GM04504 (cell line): ENCODE data around the gene NSD2.
"Not testable (repeated sequence)": the region's sequence is repeated elsewhere in the genome, so short reads cannot be mapped to it uniquely, and the experiment has no call there.

ENCODE experiments used
- DNase-seq: peaks from one replicate; pipeline ENCODE4 v3.0.0-alpha.2; 2012; ENCODE audit warnings: low read depth

Gene NSD2

DNA sequence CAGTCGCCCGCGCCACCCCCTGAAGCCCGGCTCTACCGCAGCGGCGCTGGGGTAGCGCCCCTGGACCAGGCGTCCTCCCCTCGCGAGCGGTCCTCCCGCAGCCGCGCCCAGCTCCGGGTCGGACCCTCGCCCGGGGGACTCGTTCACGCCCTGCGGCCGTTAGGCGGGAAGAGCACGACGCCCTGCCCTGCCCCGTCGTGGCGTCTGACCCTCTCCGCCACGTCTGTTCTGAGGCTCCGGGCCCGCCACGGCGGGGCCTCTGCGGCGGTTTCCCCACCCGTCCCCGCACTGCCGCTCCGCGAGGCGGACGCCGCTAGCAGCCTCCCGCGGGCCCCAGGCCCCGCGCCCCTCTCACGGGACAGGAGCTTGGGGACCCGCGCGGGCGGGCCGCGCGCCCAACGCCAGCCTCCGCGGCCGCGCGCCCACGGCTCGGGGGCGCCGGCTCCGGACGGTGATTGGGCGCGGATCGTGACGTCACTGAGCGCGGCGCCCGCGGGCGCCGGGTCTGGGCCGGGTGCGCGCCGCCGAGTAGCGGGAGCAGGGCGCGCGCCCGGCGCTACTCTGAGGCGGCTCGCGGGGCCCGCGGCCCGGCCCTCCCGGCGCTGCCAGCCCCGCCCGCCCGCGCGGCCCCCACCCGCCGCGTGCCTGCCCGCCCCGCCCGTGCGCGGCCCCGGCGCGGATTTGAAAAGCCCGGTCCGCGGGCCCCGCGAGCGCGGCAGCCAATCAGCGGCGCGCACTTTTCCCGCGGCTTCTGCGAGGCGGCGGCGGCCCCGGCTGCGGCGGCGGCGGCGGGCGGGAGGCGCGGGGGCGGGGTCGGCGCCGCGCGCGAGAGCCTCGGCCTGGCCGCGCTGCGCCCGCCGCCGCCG is at the start of gene NSD2:
Gene NSD2, plus strand, starts transcription at position 816 of the 866 bp plus-strand sequence. CDS start 29,262 bp downstream, outside the sequence.
- DNase-seq = peak; percentile 83

DNA sequence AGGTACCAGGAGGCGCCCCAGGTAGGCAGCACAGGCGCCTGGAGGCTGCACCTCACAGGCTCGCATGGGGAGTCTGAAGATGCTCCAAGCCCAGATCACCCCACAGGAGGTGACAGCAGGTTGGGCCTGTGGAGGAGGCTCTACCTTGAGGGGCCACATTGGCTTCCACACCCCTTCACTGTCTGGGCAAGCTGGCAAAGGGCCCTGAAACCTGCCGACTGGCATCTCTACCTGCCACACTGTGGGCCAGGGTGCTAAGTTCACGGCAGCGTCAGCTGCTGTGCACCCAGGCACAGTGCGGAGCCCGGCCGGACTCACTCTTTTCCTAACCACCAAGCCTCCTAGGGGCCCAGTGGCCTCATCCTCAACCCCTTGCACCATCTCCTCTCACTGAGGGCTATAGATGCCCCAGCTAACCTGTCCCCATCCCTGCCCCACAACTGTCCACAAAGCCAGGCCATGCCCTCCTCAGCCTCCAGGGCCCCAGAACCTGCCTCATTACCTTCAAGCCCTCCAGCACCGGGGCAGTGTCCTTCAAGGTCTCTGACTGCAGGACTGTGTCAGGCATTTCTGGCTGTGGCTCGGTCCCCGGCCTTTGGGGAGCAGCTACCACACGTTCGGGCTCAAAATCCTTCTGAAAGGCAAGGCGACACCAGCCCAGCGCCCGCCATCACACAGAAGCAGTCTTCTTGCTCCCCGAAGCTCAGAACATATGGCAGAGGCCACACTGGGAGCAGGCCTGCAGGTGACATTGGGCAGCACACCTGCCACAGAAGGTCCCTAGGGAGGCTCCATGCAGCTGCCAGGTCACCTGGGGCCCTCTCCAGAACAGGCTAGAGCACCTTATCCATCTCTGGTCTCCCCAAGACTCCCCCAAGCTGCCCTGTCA is 49.3 kb upstream of the NSD2 start:
- DNase-seq = no peak

DNA sequence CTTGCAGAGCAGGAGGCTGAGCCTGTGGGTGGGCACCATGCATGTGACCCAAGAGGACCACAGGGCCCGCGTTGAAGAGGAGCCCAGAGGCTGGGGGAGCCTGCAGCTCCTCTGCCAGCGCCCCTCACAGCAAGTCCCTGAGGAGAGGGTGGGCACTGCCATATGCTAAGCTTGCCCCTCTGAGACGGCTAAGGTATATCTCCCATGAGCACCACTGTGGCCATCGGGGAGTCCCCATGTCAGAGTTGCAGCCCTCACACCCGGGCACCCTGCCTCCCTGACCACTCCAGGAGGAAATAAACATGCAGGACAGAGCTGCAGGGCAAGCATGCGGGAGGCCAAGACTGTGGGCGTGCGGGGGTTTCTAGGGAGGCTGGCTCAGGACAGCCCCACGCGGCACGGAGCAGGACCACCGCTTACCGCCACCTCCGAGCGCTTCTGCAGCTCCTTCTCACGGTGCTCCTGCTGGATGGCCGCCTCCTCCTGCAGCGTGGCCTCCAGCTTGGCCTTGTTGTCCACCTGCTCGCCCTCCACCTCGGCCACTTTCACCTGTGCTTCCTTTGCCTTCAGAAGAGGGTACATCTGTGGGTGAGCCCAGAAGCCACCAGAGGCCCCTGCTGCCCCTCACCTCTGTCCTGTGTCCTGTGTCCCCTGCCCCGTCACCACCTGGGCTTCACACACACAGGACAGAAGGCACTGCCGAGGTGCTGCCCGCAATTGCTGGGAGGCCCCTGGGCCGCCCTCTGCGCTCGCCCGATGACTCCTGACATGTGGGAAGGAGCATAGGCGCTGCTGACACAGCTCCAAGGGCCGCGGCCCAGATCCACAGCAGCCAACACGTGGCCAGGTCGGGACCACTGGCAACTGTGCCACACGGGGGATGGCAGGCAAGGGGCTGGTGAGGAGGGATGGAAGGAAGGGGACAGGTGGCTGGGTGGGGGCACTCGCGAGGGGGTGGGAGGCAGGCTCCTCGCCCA is 48.3 kb upstream of the NSD2 start:
- DNase-seq = no peak

DNA sequence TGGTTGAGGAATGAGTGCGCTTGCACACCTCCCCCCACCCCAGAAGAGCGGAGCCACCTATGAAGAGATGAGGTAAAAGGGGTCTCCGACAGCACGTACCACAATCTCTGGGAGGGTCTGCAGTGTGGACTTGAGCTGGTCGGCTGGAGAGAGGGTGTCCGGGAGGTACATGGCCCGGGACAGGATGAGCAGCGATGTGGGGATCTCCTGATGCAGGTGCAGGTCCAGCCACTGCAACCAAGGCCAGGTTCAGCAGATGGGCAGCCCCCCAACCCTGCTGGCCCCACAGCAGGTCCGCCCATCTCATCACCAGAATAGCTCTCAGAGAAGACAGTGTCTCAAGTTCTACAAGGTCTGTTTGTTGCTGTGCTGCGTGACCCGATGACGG is 47.7 kb upstream of the NSD2 start:
- no peak for DNase-seq

DNA sequence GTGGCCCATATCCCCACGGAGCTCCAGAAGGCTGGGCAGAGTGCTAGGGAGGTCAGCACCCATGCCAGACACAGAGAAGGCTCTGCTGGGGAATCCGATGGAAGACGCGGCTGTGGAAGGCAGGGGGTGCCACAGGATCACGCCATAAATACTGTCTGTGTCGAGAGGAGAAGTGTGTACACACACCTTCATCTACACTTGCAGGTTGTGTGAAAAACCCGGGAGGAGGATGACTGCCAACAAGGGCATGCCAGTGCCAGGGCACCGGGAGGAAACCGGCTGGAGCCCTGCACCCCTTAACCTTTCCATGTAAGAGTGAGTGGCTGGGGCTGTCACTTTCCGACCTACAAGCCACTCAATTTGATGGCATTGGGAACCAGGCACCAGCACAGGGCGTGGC is 46.4 kb upstream of the NSD2 start:
- DNase-seq = no peak

DNA sequence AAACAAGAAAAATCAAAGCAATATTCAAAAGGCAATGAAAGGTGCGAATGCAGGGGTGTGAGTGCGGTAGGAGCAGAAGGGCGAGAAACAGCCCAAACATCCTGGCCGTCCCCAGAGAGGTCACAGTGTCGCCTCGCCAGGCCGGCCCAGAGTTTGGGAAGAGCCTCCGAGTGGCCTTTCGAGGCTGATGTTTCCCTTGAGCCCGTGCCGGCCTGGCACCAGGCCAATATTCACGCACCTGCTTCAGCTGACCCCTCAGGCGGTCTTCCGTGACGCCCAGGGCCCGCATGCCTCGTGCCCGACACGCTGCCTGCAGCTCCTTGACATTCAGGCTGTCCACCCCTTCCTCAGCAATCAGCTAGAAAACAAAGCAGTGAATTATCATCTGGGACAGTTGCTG is 45.9 kb upstream of the NSD2 start:
- no peak for DNase-seq

DNA sequence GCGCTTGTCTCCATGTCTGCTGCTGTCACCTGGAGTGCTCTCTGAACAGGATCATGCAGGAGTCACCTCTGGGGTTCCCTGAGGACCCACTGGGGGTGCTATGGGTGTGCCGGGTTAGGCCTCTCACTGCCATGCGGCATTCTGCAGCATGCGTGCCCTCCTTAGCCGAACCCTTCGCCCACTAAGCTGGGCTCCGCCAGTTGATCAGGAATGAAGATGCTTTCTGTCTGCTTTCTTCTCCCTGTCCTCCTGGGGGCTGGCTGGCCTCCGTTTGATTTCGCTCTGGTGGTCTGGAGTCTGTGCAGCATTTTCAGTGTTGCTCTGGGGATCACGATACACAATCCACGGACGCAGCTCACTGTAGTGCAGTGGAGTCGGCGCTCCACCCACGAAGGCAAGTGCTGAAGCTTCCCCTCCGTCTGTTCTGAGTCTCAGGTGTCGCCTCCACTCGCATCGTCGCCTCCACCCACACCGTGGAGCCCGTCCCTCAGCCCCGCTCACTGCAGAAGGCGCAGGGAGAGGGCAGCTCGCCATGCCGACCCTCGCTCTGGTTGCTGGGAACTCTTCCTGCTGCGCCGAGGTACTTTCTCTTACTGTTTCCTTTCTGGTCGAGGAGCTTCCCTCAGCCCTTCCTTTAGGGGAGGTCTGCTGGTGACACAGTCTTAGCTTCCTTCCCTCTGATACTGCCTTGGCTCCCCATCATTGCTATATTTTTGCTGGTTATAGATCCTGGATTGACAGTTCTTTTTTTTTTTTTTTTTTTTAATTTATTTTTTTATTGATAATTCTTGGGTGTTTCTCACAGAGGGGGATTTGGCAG is 44.5 kb upstream of the NSD2 start:
- DNase-seq = no peak

DNA sequence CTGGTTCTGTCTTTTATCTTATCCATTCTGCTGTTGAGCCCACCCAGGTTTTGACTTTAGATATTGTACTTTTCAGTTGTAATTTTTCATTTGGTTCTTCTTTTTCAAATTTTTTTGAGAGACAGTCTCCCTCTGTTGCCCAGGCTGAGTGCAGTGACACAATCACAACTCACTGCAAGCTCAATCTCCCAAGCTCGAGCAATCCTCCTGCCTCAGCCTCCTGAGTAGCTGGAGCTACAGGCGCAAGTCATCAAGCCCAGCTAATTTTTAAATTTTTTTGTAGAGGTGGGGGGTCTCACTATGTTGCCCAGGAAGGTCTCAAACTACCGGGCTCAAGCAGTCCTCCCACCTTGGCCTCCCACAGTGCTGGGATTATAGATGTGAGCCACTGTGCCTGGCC is 41.0 kb upstream of the NSD2 start:
- DNase-seq = no peak

DNA sequence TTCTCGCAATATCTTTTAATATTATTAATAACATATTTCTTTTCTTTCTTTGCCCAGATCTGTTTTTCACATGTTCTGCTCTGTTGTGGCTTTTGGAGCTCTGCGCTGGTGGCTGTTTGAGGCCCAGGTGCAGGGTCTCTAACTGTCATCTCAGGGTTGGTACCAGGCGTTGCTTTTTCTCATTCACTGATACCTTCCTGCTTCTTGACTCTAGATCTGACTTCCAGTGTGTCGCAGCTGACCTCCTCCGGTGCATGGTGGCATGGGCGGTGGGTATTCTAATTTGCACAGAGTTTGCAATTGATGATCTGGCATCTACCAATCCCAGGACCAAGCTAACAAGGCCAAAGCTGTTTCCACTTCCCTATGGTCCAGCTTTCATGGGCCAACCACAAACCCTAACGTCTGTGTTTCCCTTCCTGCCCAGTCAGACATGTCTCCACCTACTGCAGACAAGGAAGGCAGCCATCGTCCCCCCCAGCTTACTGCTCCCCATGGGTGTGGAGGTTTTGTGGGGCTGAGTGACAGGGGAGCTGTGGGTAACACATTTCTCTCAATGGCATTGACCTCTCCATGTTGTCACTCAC is 40.5 kb upstream of the NSD2 start:
- no peak for DNase-seq

DNA sequence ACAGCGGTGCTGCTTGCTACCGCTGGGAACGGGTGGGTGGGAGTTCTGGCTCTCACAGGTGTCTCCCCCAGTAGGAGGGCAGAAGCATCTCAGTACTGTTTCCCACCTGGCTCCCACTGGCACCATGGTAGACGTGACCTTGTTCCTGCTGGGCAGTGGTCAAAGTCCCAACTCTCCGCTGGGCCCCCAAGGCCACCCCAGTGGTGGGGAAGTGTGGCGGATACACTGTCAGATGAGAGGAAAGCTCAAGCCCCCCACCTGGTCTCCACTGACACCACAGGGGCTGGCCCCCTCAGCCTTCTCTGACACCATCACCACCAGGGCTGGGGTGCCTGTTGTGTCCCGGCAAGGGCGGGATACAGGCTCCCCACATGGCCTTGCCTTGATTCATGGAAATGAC is 39.9 kb upstream of the NSD2 start:
- no peak for DNase-seq

DNA sequence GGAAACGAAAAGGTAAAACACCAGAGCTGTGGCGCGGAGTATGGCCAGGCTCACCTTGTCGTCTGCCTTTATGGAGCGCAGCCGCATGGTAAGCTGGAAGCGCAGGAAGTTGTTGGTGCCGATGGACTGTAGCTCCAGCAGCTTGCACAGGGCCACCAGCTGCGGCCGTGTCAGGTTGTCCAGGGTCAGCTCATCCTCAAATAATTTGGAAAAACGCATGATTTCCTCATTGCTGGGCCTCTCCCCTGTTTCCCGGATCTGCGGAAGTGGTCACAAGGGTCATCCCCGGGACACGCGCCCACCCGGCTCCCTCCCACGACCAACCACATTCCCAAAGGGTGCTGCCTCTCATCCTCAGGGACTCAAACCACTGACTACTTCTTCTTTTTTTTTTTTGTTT is 38.5 kb upstream of the NSD2 start:
- no peak for DNase-seq

DNA sequence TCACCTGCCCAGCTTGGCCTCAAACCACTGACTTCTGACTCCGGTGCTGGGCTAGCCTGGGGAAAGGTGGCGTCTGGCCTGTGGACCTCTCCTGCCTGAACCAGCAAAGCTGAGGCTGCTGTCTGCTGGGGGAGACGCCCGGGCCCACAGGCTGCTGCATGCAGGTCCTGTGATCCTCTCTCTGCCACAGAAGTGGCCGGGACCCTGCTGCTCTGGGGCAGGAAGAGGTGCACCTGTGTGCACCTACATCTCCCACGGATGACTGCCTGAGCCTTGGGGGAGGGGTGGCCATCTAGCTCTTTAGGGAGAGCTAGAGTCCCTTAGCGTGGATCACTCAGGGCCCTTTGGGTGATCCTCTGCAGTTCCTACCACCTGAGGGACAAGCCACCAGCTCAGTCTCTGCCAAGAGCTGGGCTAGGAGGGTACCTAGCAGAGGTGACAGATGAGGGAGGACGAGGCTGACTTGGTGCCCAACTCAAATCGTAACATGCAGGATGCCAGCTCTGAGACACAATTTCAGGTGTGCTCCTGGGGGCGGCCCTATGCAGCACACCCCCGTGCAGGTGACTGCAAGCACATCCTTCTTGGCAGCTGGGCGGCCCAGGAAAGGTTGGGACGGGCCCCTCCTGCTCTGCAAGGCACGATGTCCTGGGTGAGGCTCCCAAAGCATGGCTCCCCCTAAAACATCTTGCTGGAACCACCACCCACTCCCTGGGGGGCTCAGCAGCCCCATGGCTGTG is 37.7 kb upstream of the NSD2 start:
- no peak for DNase-seq

DNA sequence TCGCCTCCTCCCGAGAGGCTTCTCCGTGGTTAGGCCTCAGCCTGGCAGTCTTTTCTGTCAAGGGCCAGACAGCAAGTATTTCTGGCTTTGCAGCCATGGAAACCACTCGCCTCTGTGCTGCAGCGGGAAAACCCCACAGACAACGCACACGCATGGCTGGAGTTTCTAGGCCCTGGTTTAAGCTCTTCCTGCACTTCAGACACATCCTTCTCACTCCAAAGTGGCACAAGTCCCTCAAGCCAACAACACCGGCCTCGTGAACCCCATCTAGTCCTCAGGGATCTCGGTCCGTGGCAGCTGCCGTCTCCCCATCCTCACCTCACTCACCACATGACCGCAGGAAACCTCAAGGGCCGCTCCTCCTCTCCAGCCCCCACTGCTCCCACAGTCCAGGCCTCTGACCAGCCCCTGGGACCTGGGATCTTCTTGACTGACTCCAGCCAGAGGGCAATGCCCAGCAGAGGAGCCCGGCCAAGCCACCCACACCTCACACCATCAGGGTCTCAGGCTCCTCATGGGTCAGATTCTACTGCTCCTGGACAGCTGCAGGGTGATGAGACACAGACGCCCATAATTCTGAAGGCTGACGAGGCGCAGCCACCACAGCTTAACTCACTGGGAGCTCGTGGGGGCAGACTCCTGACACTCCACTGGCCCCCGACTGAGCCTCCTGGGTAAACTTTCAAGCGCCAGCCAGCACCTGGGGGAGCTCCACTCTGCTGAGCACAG is 37.0 kb upstream of the NSD2 start:
- no peak for DNase-seq

DNA sequence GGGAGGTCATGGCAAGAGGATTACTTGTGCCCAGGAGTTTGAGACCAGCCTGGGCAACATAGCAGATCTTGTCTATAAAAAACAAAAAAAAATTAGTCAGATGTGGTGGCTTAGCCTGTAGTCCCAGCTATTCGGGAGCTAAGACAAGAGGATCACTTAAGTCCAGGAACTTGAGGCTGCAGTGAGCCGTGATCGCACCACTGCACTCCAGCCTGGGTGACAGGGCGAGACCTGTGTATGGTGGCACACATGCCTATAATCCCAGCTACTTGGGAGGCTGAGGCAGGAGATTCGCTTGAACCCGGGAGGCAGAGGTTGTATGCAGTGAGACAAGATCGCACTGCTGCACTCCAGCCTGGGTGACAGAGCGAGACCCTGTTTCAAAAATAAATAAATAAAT is 35.4 kb upstream of the NSD2 start:
- not testable (repeated sequence) for DNase-seq

DNA sequence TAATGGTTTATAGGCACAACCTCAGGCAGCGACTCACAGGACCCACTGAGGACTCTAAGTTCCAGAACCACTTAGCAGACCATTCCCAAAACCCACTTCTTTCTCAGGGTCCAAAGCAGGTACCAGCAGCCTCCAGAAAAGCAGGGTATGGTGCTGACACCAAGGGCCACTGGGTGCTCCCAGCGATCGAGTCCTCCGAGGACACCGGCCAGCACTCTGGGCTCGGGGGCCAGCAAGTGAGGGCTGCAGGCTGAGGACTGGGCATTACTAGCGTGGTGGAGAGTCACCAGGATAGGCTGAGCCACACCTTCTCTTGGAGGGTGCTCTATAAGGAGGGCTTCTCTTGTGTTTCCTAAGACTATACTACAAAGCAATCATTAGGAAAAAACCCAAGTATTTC is 34.5 kb upstream of the NSD2 start:
- DNase-seq = no peak

DNA sequence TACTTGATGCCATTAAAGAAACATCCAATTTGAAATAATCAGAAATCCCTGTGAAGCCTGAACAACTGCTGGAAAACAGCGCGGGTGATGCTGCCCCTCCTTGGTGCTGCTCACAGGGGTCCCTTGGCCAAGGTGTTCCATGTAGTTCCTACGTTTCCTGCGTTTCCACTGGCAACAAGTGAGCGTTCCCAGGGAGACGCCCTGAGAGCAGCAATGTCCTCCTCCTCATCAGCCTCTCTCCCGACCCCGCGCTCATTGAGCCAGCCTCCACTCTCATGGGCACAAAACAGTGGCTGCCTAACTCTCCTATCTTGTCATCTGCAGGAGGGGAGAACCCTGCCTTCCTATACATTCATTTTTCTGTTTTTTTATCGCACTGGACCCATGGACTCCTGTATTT is 34.1 kb upstream of the NSD2 start:
- DNase-seq = no peak

DNA sequence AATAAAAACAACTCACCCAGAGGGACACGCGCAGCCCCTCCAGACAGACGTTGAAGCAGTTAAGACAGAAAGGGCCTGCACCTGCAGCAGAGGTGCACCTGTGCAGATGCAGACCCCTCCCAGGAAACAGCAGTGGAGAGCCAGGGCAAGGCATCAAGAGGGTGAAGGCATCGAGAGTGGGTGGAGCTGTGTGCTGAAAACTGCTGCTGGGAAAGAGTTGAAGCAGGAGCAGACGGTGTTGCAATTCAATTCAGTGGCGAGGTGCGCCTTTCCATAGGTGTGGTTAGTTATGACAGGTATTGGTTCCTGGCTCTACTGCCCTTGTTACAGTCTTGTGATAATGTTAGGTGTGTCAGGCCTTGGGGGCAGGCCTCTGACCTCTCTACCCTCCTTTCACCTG is 31.9 kb upstream of the NSD2 start:
- DNase-seq = no peak

DNA sequence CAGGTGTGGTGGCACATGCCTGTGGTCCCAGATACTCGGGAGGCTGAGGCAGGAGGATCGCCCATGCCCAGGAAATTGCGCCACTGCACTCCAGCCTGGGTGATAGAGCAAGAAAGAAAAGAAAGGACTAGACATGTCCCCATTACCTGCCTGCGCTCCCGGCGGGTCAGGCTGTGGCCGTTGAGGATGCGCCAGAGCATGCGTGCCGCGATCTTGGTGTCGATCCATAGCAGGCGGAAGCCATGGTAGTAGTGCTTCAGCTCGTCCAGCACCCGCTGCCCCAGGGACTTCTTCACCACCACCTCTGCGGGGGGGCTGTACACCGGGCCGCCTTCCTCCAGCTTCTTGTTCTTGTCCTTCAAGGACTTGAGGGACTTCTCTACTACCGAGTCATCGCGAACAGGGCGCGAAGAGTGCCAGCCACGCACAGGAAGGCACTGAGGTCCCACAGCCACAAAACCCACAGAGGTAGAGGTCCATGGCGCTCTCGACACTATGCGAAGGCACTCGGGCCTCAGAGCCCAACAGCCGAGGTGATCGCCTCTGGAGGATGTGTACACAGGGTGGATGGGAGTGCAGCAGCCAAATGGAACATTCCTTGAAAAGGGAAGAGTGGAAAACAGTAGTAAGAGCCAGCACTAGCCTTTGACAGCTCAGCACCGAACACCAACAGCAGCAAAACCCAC is 29.8 kb upstream of the NSD2 start:
- DNase-seq = no peak

DNA sequence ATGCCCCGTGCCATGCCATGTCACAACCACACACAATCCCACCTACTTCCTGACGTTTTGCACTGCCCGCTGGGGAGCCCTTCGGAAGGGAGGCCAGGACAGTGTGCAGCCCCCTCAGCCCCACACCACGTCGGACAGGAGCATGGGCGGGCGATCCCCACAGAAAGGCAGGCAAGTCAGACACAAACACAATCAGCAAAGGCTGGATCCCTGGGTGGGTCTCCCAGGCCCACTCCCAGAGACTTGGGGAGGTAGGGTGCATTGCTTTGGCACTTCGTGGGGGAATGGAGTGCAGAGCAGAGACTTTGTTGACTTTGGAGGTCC is 29.3 kb upstream of the NSD2 start:
- DNase-seq = no peak
